GM19043 (cell line): ENCODE measurements around the gene PES1.
"Not testable (repeated sequence)": the region's sequence is repeated elsewhere in the genome, so short reads cannot be mapped to it uniquely, and the experiment has no call there.

Source experiments
- ATAC-seq: cut with Tn5 transposase; IDR thresholded peaks from one replicate; pipeline ENCODE4 v1.9.1; 2021; ENCODE audit warnings: low read depth; ENCODE audit not compliant: unreplicated experiment

Gene PES1

DNA sequence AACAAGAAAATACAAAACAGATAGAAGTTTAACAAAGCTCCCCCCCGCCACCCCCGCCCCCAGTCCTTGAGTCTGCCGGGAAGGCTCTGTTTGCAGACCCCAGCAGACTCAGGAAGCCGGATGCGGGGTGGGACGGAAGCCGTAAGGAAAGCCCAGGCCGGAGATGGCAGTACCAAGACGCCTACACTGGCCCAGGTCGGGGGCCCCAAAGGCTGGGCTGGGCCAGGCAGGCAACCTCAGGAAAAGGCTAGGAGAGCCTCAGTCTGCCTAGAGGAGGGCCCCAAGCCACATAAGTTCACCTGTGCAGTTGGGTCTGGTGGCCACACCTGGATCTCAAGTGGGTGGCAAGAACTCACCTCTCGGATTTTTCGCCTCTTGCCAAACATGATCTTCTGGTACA, 13.2 kb downstream of the PES1 start:
- ATAC-seq, result no peak

DNA sequence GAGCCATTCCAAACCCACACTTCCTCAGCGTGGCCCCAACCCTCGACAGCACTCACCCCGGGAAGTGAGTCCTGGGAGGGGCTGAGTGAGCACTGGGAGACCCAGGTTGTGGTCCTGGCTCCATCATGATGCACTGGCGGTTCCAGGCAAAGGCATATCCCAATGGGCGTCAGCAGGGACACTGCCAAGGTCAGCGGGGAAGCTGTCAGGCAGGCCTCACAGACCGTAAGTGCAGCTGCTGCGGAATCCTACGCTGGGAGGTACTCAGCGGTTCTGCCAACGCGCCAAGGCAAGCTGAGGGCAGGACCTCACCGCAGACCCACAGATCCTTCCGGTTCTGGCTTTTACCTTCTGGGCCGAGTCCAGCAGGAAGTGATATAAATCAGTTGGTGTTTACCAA, 15.9 kb downstream of the PES1 start:
- ATAC-seq, result no peak

DNA sequence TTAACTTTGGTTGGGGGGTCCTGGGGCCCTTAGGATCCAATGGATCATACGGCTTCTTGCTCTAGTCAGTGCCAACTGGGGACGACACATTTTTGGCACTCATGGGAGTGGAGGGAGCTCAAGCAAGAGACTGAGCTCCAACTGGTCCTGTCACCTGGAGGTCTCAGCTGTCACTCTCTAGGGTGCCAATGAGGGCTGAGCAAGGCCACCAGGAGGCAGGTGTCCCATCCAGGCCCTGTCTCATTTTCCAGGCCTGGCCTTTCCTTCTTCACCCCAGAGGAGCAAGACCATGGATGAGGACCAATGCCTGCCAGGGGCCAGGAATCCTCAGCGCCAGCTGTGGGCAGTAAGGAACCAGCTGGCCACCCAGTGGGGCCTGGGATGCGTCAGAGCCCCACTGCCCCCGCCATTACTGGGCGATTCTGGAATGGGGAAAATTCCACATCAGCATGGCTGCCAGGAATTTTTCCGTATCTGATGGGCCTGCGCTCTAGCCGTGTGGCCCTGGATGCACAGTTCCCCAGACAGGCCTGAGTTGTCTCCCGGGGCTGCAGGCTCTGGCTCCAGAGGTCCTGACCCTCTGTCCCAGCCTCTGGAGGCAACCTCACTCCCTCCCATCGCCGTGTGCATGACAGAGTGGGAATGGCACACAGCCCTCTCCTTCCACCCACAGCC, 16.6 kb downstream of the PES1 start:
- no peak for ATAC-seq

DNA sequence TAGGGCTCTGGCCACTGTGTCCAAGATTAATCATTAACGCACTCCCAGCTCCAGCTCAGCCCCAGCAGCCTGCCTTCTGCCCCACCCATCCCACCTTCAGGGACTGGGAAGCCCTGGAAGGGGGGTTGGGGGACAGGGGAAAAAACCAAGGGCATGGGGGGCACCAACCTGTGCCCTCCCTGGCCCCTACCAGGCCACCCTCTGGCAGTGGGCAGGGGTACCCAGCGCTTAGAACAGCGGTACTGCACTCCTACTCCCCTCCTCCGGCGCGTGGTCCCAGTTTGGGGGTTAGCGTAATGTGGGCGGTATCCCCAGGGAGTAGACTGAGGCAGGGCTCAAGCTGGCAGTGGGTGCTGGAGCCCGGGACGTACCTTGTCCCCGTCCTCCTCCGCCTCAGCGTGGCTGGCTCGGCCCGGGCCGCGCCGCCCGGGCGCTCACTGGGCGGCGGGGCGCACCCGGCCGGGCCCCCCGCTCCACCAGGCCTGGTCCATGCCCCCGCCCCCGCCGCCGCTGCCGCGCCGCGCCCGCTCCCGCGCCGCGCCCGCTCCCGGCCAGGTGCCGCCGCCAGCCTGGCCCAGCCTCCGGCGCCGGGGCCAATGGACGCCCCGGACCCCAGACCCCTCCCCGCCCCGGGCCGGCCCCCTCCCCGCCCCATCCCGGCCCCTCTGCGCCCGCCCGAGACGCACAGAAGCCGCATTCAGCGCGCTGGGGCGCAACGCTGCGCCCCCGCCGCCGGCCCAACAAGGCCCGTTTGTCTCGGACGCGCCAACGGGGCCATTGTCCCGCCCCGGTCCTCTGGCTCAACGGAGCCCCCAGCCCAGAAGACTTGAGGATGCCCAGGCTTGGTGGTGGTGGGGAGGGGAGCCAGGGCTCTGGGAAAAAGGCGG, 17.4 kb downstream of the PES1 start, which contains the start of gene GAL3ST1:
TSS of gene GAL3ST1 (minus strand) at position 571 of the 887 bp plus-strand sequence. CDS start 17,273 bp downstream, outside the sequence.
- no peak for ATAC-seq

DNA sequence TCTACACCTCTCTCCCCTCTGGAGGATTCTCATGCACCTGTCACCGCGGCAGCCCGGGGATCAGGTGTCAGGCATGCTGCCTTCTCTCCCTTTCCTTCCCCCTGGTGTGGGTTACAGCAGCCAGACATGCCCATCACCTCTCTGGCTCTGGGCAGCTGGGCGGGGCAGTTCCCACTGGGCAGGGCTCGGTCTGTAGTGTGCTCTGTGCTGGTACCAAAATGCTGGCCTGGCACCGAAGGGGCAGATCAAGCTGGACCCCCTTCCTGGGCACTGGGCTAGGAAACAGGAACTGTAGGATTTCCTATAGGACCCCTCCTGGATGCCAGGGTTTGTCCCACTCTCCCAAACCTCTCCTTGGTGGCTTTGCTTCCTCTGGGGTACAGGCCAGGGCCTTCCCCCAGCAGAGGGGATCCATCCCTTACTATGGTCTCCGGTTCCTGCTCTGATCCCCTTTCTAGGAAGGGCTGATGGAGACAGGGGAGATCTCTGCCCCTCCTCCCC, 18.1 kb downstream of the PES1 start:
- no peak for ATAC-seq

DNA sequence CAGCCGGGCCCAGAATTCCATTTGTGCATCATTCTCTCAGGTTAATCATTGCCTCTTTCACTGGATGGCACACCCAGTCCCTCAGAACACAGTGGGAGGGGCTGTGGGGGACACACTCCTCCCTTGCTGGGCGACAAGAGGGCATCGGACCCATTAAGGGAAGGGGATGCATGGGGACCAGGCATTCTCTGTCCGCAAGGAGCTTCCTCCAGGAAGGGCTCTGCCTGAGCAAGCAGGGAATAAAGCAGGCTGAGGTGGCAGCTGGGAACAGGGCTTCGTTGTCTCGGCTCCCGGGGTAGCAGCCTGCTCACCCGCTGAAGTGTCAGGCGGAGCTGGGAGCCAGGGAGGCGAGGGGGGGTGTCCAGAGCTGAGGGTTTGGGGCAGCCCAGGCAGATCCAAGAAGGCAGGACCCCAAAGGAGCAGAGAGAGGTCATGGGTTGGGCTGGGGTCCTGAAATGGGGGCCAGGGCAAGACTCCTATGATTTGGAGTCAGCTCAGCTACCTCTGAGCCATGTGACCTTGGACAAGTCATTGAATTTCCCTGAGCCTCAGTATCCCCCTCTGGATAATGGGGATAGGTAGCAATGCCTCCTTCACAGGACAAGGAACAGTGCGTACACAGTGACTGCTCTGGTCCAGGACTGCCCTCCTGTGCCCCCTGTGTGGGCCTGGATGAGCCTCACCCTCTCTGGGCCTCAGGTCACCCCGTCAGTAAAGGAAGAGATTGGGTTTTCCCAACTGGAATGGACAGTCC, 18.7 kb downstream of the PES1 start:
- ATAC-seq, result no peak

DNA sequence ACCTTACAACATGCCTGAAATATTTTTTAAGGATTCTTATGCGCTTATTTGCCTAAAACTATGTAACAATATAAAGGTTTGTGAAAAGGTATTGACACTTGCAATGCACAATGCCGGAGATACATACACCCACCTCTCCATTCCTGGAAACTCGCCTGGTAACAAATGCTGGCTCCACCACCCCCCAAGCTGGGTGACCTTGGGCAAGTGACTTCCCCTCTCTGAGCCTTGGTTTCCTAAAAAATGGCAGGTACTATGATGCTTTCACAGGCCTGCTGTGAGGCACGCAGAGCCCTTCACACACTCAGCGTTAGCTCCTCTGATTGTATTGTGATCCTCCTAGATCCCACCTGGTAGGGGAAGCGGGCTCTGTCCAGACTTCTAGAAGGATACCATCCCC, 19.5 kb downstream of the PES1 start:
- no peak for ATAC-seq

DNA sequence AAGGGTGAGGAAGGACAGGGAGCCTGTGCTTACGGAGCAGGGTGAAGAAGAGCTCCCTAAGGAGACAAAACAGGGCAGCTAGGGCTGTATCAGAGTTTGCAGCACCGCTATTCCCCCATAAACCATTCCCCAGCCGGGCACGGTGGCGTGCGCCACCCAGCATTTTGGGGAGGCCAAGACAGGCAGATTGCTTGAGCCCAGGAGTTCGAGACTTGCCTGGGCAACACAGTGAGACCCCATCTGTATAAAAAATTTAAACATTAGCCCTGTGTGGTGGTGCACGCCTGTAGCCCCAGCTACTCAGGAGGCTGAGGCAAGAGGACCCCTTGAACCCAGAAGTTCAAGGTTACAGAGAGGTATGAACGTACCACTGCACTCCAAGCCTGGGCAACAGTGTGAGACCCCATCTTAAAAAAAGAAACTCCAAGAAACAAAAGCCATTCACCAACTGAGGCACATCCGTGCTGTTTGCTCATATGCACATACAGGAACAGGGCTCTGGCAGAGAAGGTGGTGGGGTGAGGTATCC, 22.0 kb downstream of the PES1 start:
- no peak for ATAC-seq

DNA sequence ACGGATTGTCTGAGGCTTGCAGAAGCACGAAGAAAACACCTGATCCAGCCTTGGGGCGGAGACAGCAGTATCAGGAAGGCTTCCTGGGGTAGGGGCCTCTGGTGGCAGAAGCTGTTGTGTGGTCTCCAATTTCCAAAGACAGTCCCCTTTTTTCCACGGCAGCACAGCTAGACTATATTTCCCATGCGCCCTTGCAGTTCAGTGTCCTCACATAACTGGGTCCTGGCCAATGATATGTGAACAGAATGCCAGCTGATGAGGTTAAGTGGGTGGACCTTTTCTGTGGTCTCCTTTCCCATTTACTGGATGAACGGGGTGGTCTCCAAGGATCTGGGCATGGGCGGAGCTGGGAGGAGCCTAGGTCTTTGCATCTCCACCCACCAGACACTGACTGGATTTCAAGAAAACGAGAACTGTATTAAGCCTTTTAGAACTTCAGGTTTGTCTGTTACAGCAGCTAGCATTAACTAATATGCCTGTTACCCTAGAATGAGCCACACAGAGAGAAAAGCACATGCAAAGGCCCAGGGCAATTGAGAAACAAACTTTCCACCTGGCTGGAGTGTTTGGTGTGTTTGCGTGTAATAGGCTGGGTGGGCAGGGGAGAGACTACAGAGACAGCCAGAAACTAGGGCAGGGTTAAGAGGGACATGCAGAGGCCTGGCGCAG, 23.4 kb downstream of the PES1 start:
- ATAC-seq, result no peak

DNA sequence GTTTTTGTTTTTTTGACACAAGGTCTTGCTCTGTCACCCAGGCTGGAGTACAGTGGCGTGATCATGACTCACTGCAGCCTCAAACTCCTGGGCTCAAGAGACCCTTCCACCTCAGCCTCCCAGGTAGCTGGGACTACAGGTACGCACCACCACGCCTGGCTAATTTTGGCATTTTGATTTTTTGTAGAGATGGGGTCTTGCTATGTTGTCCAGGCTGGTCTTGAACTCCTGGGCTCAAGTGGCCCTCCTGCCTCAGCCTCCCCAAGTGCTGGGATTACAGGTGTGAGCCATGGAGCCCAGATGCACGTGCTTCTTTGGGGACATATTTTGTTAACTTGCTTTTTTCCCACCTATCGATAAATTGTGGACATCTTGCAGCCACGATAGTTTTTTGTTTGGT, 24.4 kb downstream of the PES1 start:
- not testable (repeated sequence) for ATAC-seq

DNA sequence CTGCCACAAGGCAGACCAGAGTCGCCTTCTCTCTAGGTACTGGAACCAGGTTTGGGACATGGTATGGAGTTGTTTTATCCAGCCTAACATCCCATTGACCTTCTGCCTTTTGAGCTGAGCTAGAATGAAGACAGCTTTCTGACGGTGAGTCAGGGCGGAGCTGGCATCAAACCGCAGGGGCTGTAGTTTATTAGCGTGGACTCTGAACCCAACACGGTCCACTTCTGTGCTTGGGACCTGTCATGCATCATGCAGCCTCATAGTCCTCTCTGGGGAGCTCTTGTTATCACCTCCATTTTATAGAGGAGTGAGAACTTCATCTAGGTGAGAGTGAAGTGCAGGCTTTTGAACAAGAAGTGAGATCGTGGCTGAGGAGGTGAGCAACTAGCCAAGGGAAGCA, 25.6 kb downstream of the PES1 start:
- no peak for ATAC-seq

DNA sequence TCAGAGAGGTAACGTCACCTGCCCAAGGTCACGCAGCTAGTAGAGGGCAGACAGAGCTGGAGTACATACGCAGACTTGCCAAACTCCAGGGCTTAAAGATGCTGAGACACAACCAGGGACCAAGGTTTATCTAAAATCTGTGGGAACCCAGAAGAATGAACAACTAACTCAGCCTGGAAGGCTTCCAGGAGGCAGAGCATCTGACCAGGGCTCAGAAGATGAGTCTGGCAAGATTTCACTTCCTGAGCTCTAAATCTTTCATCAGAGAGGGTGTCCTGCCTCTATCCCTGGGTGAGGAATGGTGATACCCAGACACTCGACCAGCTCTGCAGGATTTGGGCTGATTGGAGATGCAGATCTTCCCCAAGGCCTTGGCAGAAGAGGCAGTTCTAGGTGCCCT, 26.4 kb downstream of the PES1 start:
- ATAC-seq, result no peak

DNA sequence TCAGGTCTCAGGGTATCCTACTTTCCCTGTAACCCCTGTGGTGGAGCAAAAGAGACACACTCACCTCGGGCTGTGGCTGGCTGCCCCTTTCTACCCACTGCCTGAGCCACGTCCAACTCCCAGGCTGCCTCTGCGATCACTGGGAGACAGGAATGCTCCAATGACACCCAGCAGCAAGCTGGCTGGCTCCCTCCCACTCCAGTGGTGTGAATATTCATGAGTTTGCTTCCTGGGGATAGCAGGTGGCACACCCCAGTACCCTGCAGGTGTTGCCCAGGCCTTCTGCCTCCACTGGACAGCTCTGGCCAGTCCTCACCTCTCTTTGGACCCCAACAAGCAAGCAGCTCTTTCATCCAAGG, 27.0 kb downstream of the PES1 start:
- no peak for ATAC-seq

DNA sequence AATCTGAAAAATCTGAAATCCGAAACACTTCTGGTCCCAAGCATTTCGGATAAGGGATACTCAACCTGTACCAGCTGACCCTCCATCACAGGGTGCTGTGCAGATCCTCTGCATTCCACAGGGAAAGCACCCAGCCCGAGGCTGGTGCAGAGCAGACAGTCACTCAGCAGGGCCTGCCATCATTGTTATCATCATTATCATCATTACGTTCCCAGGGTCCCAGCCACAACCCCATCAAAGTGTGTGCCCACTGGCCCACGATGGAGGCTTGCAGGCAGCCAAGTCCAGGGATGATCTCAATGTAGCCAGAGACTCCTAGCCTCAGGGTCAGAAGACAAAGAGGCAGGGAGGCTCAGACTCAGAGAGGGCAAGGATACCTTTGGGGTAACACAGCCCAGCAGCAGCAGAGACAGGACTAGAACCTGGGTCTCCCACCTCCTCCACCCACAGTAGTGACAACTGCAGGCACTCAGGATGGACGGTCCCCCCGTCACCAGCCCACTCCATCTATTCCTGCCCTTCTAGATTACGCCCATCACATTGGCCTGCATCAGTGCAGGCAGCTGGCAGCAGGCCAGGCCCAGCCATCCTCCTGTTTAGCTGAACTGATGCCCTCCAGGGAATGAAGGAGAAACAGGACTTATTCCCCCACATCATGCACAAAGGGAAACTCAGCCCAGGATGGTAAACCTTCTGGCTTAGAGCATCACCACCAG, 27.5 kb downstream of the PES1 start:
- no peak for ATAC-seq

DNA sequence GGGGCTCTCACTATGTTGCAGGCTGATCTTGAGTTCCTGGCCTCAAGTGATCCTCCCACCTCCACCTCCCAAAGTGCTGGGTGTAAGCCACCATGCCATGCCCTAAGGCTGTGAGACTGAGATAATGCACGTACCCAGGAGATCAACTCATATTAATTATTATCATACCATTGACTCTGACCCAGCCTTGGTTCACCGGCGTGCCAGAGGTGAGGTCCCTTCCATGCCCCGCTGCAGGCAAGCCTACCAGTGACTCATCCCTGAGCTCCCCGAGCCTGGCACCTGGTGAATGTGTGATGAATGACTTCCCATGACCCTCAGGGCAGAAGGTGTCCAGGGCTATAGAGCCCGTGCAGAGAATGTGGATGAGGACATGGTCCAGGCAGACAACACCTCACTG, 29.3 kb downstream of the PES1 start:
- no peak for ATAC-seq

DNA sequence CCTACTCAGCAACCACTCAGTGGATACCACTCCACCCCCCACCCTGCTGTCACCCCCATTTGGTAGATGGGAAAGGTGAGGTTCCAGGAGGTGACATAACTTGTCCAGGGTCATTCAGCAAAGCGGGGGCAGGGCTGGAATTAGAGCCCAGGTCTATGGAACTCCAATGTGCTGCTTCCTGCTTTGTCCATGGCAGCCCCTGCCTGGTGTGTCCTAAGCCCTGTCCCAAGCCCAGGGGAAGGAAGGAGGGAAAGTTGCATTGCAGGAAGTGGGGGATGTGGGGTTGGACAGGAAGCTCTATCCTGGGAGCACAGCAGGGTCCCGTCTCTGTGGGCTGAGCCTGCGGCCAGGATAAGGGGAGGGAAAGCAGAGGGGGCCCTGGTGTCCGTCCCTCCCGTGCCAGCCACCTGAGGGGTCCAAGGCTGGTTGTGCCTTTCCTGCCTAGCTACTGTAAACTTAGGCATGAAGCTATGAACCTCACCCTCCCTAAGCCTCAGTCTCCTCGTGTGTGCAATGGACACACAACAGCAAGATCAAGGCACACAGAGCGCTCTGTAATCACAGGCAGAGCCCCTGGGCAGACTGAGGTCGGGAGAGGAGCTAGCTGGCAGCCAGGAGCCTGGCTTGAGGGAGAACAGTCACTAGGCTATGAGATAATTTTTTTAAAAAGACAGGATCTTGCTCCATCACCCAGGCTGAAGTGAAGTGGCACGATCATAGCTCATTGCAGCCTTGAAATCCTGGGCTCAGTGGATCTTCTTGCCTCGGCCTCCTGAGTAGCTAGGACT, 30.1 kb downstream of the PES1 start:
- ATAC-seq, result no peak

DNA sequence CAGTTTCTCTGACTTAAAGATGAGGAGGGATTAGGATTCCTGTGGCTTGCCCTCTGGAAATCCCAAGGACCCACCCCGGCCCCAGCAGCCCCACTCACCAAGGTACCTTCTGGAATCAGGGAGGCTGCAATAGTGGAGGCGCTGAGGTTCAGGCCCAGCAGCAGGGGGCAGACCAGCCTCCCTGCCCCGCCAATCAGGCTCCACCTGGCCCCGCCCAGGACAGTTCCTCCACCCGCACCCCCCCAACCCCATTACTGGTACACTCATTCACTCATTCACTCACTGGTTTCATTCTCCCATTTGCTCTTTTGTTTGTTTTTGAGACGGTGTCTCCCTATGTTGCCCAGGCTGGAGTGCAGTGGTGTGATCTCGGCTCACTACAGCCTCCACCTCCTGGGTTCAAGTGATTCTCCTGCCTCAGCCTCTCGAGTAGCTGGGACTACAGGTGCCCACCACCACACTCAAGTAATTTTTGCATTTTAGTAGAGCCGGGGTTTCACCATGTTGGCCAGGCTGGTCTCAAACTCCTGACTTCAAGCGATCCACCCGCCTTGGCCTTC, 31.0 kb downstream of the PES1 start:
- ATAC-seq, result not testable (repeated sequence)

DNA sequence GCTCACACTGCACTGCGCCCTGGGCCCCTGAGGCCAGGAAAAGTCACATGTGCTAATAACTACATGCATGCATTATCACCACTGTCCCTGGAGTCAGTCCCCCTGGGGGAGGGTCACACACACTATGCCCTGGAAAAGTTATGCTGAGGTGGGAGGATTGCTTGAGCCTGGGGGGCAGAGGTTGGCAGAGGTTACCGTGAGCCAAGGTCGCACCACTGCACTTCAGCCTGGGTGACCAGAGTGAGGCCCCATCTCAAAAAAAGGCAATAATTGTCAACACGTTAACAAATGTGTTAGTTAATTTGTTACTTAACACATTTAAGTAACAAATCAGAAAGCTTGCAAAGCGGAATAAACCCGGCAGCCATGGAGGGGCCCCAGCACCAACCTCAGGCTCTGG, 31.8 kb downstream of the PES1 start:
- no peak for ATAC-seq

DNA sequence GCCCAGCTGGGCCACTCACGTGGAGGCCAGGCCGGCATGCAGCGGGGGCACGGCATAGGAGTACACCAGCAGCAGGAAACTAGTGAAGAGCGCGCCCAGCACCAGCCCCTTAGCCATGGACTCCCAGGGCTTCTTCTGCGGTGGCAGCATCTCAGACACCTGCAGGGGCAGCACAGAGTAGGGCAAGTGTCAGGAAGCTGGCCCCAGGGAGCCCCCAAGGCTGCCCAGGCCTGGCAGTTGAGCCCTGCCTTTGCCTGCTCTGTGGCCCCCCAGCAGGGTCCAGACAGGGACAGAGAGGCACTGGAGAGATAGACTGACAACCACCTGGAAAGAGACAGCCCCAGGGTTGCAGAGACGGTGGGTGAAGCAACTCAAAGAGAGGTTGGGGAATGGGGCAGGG, 34.5 kb downstream of the PES1 start:
- ATAC-seq, result no peak
